HG02852 (cell line): ENCODE data around the gene CCDC33.

ENCODE experiments used
- ATAC-seq: cut with Tn5 transposase; IDR thresholded peaks from one replicate; pipeline ENCODE4 v1.9.1; 2021; ENCODE audit warnings: mild to moderate bottlenecking, moderate library complexity; ENCODE audit not compliant: unreplicated experiment

The CCDC33 gene

GRCh38 chr15:74208901-74209559 is 27.1 kb upstream of the CCDC33 start:
- ATAC-seq, result no peak

- ATAC-seq, result no peak
Observed at GRCh38 chr15:74209560-74209958, 26.6 kb upstream of the CCDC33 start.

- no peak for ATAC-seq
Observed at GRCh38 chr15:74209997-74210671, 26.0 kb upstream of the CCDC33 start.

- ATAC-seq, result no peak
Observed at GRCh38 chr15:74210729-74211128, 25.4 kb upstream of the CCDC33 start.

- ATAC-seq, result no peak
Observed at GRCh38 chr15:74211656-74212055, 24.5 kb upstream of the CCDC33 start.

- no peak for ATAC-seq
Observed at GRCh38 chr15:74212494-74212893, 23.6 kb upstream of the CCDC33 start.

GRCh38 chr15:74213858-74214284 is 22.3 kb upstream of the CCDC33 start:
- no peak for ATAC-seq

- no peak for ATAC-seq
Observed at GRCh38 chr15:74214324-74215021, 21.7 kb upstream of the CCDC33 start.

- no peak for ATAC-seq
Observed at GRCh38 chr15:74215958-74216357, 20.2 kb upstream of the CCDC33 start.

GRCh38 chr15:74216949-74217348 is 19.2 kb upstream of the CCDC33 start:
- ATAC-seq, result no peak

- no peak for ATAC-seq
Observed at GRCh38 chr15:74217907-74218885, 17.9 kb upstream of the CCDC33 start.

- ATAC-seq, result no peak
Observed at GRCh38 chr15:74220475-74221248, 15.5 kb upstream of the CCDC33 start.

GRCh38 chr15:74221399-74222239 is 14.5 kb upstream of the CCDC33 start:
- ATAC-seq, result no peak

GRCh38 chr15:74222240-74223119 is 13.6 kb upstream of the CCDC33 start:
- ATAC-seq, result no peak

- no peak for ATAC-seq
Observed at GRCh38 chr15:74225928-74226327, 10.2 kb upstream of the CCDC33 start.

- no peak for ATAC-seq
Observed at GRCh38 chr15:74226761-74227540, 9.2 kb upstream of the CCDC33 start.

- no peak for ATAC-seq
Observed at GRCh38 chr15:74227968-74228722, 8.0 kb upstream of the CCDC33 start.
